ENCODE measurements around the gene RIPPLY2.

DNA sequence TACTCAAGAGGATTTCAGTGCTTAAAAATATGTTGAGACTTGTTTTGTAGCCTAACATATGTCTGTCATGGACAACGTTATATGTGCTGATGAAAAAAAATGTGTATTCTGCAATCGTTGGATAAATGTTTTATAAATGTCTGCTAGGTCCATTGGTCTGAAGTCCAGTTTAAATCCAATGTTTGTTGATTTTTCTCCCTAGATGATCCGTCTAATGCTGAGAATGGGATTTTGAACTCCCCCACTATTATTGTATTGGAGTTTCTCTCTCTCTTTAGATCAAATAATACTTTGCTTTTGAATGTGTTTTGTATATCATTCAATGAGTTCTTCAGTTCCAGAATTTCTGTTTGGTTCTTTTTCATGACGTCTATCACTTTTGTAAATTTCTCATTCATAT is 51.2 kb downstream of the RIPPLY2 start:
- TF ChIP-seq, protein P1, sequence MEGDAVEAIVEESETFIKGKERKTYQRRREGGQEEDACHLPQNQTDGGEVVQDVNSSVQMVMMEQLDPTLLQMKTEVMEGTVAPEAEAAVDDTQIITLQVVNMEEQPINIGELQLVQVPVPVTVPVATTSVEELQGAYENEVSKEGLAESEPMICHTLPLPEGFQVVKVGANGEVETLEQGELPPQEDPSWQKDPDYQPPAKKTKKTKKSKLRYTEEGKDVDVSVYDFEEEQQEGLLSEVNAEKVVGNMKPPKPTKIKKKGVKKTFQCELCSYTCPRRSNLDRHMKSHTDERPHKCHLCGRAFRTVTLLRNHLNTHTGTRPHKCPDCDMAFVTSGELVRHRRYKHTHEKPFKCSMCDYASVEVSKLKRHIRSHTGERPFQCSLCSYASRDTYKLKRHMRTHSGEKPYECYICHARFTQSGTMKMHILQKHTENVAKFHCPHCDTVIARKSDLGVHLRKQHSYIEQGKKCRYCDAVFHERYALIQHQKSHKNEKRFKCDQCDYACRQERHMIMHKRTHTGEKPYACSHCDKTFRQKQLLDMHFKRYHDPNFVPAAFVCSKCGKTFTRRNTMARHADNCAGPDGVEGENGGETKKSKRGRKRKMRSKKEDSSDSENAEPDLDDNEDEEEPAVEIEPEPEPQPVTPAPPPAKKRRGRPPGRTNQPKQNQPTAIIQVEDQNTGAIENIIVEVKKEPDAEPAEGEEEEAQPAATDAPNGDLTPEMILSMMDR (conservative IDR thresholded peaks at IDR 0.05): no peak
- no peak for TF ChIP-seq ZFX (IDR thresholded peaks at IDR 0.05)

Measured in C4-2B (cell line).